Activated CD8-positive, alpha-beta memory T cell treated with anti-CD3 and anti-CD28 coated beads, Interleukin-2, amount 10 ng/mL, durations not matched to agents 7 days and 5 days (primary cell): ENCODE measurements around the gene TSPO. TPM values are rescaled to one million over a fixed set of nuclear protein-coding genes. Genes with fewer than 3 reads are reported as not detected.

Experiments
- ATAC-seq: fragments of 150-1000 bp; cut with Tn5 transposase; one replicate; pipeline ENCODE4 v1.10.0; 2021; ENCODE audit warnings: moderate library complexity
- CTCF ChIA-PET: fragments of 350-600 bp; sonication (Branson Sonifier 250); formaldehyde crosslinking; loops from one replicate; lab custom pipeline; 2021; ENCODE audit warnings: antibody characterized with exemption; lab: Charles Lee
- DNase-seq: peaks from one replicate; pipeline ENCODE4 v3.0.0-alpha.2; 2020
- H3K27ac Mint-ChIP-seq: one replicate; pipeline ENCODE4 v1.8.0; 2021; ENCODE audit warnings: mild to moderate bottlenecking, mixed read lengths
- H3K27me3 Mint-ChIP-seq: one replicate; pipeline ENCODE4 v1.8.0; 2021; ENCODE audit warnings: mixed read lengths
- H3K36me3 Mint-ChIP-seq: one replicate; pipeline ENCODE4 v1.8.0; 2021; ENCODE audit warnings: mild to moderate bottlenecking, mixed read lengths
- H3K4me1 Mint-ChIP-seq: one replicate; pipeline ENCODE4 v1.8.0; 2021; ENCODE audit warnings: mixed read lengths
- H3K4me3 Mint-ChIP-seq: one replicate; pipeline ENCODE4 v1.8.0; 2021; ENCODE audit warnings: mild to moderate bottlenecking, moderate library complexity, mixed read lengths
- H3K9me3 Mint-ChIP-seq: one replicate; pipeline ENCODE4 v1.8.0; 2022; ENCODE audit warnings: low read depth, mixed read lengths
- total RNA-seq, 2 experiments: library from RNA; stranded (reverse); gene quantifications; one replicate each; pipeline ENCODE4 v1.2.3, GENCODE V29; 2021

The TSPO gene
- total RNA-seq, 2 experiments from 2014 or later, result 118 to 131 TPM

DNA sequence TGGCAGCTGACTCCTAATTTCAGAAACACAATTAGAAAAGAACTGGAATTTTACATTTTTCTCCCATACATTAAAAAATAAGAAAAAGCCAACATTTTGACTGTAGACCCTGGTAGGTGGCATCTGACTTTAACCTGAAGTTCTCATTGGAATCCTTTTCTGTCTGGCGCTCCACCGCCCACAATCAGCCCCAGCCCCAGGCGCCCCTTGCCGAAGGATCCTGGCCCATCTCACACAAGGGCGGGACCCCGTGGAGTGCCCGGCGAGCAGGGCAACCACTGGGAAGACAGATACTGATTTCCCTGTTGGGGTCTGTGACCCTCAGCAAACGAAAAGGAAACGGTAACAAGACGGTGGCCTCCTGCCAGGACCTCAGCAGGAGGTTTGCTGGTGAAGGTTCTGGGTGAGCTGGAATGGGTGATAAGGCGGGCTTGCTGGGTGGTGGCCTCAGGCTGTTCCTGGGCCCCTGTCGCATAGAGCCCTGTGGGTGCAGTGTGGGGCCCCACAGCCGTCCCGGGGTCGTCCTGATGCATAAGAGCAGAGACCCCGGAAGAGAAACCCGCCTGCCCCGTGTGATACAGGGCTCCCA is 15.7 kb downstream of the TSPO start:
- no peak overlapping the region for H3K27ac Mint-ChIP-seq
- H3K4me3 Mint-ChIP-seq, result no peak overlapping the region
- peaks cover 5% of the 10 kb centered on the region for H3K36me3 Mint-ChIP-seq
- no peaks in the 10 kb centered on the region for H3K9me3 Mint-ChIP-seq
- peaks cover 17% of the 10 kb centered on the region for H3K4me1 Mint-ChIP-seq
- DNase-seq (no peak), ATAC-seq (no peak)
- H3K27me3 Mint-ChIP-seq, result no peaks in the 10 kb centered on the region
- CTCF ChIA-PET, result no interaction called here

GRCh38 chr22:43168471-43169309 is 17.3 kb downstream of the TSPO start:
- no peak overlapping the region for H3K27ac Mint-ChIP-seq
- H3K36me3 Mint-ChIP-seq, result peaks cover 5% of the 10 kb centered on the region
- peaks cover 17% of the 10 kb centered on the region for H3K4me1 Mint-ChIP-seq
- no peaks in the 10 kb centered on the region for H3K27me3 Mint-ChIP-seq
- H3K4me3 Mint-ChIP-seq, result no peak overlapping the region
- CTCF ChIA-PET, result interaction anchor here (0.8 kb wide), 1 partner anchor 368 kb away, joined by 3 read pairs; no protein-coding TSS in a partner anchor
- ATAC-seq, result no peak
- no peak for DNase-seq
- no peaks in the 10 kb centered on the region for H3K9me3 Mint-ChIP-seq

DNA sequence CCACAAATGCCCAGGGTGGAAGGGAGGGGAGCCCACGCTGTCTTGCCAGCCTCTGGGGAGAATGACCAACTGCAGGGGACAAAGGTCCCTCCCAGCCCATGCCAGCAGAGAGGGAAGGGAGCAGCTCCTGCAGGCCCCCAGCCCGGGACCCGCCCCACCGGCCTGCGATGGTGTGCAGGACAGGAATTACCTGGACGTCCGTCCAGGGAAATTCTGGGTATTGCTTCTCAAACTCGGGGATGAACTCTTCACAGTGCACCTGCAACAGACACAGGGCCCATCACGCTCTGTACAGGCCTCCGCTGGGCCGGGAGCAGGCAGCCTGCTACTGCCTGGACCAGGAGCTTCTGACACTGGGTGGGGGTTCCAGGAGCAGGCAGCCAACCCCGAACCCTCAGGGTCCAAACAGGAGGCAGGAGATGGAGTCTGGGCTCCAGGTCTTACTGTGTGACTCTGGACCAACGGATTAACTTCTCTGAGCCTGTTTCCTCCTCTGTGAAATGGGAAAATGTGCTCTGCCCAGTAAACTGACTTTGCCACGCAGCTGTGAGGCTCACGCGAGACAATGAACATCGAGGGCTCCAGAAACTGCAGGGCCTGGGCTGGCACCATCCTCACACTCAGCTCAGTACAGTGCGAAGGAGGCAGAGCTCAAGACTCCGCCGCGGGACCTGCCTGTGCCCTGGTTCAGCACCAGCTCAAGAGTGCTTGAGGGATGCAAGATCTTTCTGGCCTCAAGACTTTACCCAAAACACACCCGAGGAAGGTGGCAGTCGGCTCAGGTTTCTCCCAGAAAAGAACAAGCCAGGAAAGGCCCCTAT is 18.2 kb downstream of the TSPO start:
- CTCF ChIA-PET, result no interaction called here
- DNase-seq (no peak), ATAC-seq (no peak)
- Mint-ChIP-seq H3K4me3 (no peak overlapping the region), H3K27ac (no peak overlapping the region), H3K27me3 (no peaks in the 10 kb centered on the region), H3K4me1 (peaks cover 17% of the 10 kb centered on the region), H3K36me3 (peaks cover 5% of the 10 kb centered on the region), H3K9me3 (no peaks in the 10 kb centered on the region)

GRCh38 chr22:43170131-43170480 is 18.7 kb downstream of the TSPO start:
- Mint-ChIP-seq H3K27ac (no peak overlapping the region), H3K27me3 (no peaks in the 10 kb centered on the region), H3K4me1 (peaks cover 17% of the 10 kb centered on the region), H3K9me3 (no peaks in the 10 kb centered on the region), H3K4me3 (no peak overlapping the region), H3K36me3 (peaks cover 5% of the 10 kb centered on the region)
- ATAC-seq (no peak), DNase-seq (no peak)
- CTCF ChIA-PET, result no interaction called here

- ATAC-seq (no peak), DNase-seq (no peak)
- Mint-ChIP-seq H3K27me3 (no peaks in the 10 kb centered on the region), H3K9me3 (no peaks in the 10 kb centered on the region), H3K4me1 (peaks cover 18% of the 10 kb centered on the region), H3K27ac (peak overlapping the region; percentile 69), H3K36me3 (peaks cover 5% of the 10 kb centered on the region), H3K4me3 (no peak overlapping the region)
- CTCF ChIA-PET, result no interaction called here
These were observed 19.7 kb downstream of the TSPO start for GRCh38 chr22:43171019-43171491.

- ATAC-seq, result no peak
- peaks cover 20% of the 10 kb centered on the region for H3K4me1 Mint-ChIP-seq
- no peaks in the 10 kb centered on the region for H3K27me3 Mint-ChIP-seq
- no peak for DNase-seq
- no peak overlapping the region for H3K4me3 Mint-ChIP-seq
- H3K9me3 Mint-ChIP-seq, result no peaks in the 10 kb centered on the region
- CTCF ChIA-PET, result no interaction called here
- H3K27ac Mint-ChIP-seq, result no peak overlapping the region
- H3K36me3 Mint-ChIP-seq, result peaks cover 5% of the 10 kb centered on the region
These were observed 20.2 kb downstream of the TSPO start for GRCh38 chr22:43171607-43172006.

- CTCF ChIA-PET, result no interaction called here
- Mint-ChIP-seq H3K4me3 (no peak overlapping the region), H3K27ac (no peak overlapping the region), H3K36me3 (peaks cover 5% of the 10 kb centered on the region), H3K4me1 (peaks cover 20% of the 10 kb centered on the region), H3K27me3 (no peaks in the 10 kb centered on the region), H3K9me3 (no peaks in the 10 kb centered on the region)
- no peak for ATAC-seq
- no peak for DNase-seq
These were observed 20.8 kb downstream of the TSPO start for GRCh38 chr22:43172191-43172590.

DNA sequence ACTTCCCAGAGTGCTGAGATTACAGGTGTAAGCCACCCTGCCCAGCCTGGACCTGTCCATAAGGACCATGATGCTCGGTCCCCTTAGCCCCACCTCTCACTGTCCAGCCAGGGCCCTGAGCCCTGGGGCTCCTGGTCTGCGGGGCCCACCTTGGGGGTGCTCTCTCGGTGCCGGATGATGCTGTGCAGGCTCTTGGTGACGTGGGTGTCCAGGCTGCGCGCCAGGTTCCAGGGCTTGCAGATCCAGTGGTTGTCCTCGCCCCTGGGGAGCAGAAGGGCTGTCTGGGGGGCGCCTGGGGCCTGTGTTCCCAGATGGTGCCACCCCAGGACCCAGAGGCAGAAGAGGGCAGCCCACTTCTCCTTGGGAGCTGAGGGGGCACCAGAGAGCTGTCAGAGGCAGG is 22.2 kb downstream of the TSPO start:
- no peak overlapping the region for H3K4me3 Mint-ChIP-seq
- H3K9me3 Mint-ChIP-seq, result no peaks in the 10 kb centered on the region
- H3K27me3 Mint-ChIP-seq, result no peaks in the 10 kb centered on the region
- no peak for ATAC-seq
- H3K36me3 Mint-ChIP-seq, result peaks cover 14% of the 10 kb centered on the region
- H3K27ac Mint-ChIP-seq, result no peak overlapping the region
- no peak for DNase-seq
- H3K4me1 Mint-ChIP-seq, result peaks cover 20% of the 10 kb centered on the region
- CTCF ChIA-PET, result no interaction called here

GRCh38 chr22:43173976-43174720 is 22.8 kb downstream of the TSPO start:
- Mint-ChIP-seq H3K4me1 (peaks cover 16% of the 10 kb centered on the region), H3K27me3 (no peaks in the 10 kb centered on the region), H3K36me3 (peaks cover 20% of the 10 kb centered on the region), H3K9me3 (no peaks in the 10 kb centered on the region), H3K27ac (no peak overlapping the region), H3K4me3 (no peak overlapping the region)
- no peak for ATAC-seq
- no peak for DNase-seq
- CTCF ChIA-PET, result no interaction called here

- DNase-seq (no peak), ATAC-seq (no peak)
- no peak overlapping the region for H3K4me3 Mint-ChIP-seq
- CTCF ChIA-PET, result interaction anchor here (0.7 kb wide), 2 partner anchors 17 to 213 kb away, joined by 3 read pairs; no protein-coding TSS in a partner anchor
- peaks cover 28% of the 10 kb centered on the region for H3K36me3 Mint-ChIP-seq
- H3K27me3 Mint-ChIP-seq, result no peaks in the 10 kb centered on the region
- no peak overlapping the region for H3K27ac Mint-ChIP-seq
- H3K4me1 Mint-ChIP-seq, result peaks cover 16% of the 10 kb centered on the region
- H3K9me3 Mint-ChIP-seq, result no peaks in the 10 kb centered on the region
These were observed 23.7 kb downstream of the TSPO start for GRCh38 chr22:43174941-43175531.

DNA sequence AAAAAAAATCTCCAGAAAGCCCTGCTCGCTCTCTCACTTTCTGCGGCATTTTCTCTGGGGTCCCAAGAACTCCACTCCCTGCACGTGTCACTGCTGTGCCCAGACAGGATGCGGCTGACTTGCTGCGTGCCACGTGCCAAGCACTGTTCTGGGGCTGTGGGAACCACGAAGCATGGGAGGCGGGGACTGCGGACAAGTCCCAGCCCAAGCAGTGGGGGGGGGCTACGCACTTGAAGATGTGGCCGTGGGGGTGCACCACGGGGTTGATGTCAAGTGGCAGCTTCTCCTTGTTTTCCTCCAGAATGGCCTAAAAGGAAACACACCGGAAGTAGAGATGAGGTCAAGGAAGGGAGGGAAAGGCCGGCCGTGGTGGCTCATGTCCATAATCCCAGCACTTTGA is 24.7 kb downstream of the TSPO start:
- Mint-ChIP-seq H3K27ac (no peak overlapping the region), H3K9me3 (no peaks in the 10 kb centered on the region), H3K27me3 (no peaks in the 10 kb centered on the region), H3K4me1 (peaks cover 9% of the 10 kb centered on the region), H3K4me3 (no peak overlapping the region), H3K36me3 (peaks cover 30% of the 10 kb centered on the region)
- DNase-seq, result no peak
- CTCF ChIA-PET, result no interaction called here
- ATAC-seq, result no peak

DNA sequence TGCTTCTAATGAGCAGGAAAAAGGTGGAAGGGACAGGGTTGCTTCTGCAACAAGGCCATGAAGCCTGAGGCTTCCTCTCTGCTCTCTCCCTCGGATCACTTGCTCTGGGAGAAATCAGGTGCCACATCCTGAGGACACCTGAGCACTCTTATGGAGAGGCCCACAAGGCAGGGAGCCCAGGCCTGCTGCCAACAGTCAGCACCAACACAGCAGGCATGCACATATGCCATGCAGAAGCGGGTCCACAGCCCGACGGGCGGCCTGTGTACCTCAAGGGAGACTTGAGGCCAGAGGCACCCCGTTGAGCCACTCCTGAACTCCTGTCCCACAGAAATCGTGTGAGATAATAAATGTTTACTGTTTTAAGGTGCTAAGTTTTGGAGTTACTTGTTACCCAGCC is 26.1 kb downstream of the TSPO start:
- CTCF ChIA-PET, result no interaction called here
- Mint-ChIP-seq H3K27me3 (no peaks in the 10 kb centered on the region), H3K36me3 (peaks cover 31% of the 10 kb centered on the region), H3K27ac (no peak overlapping the region), H3K9me3 (no peaks in the 10 kb centered on the region), H3K4me1 (peaks cover 3% of the 10 kb centered on the region), H3K4me3 (no peak overlapping the region)
- ATAC-seq (no peak), DNase-seq (no peak)
